ENCODE measurements around the gene CSPG4.
"Not testable (repeated sequence)": the region's sequence is repeated elsewhere in the genome, so short reads cannot be mapped to it uniquely, and the experiment has no call there.

CSPG4 gene

DNA sequence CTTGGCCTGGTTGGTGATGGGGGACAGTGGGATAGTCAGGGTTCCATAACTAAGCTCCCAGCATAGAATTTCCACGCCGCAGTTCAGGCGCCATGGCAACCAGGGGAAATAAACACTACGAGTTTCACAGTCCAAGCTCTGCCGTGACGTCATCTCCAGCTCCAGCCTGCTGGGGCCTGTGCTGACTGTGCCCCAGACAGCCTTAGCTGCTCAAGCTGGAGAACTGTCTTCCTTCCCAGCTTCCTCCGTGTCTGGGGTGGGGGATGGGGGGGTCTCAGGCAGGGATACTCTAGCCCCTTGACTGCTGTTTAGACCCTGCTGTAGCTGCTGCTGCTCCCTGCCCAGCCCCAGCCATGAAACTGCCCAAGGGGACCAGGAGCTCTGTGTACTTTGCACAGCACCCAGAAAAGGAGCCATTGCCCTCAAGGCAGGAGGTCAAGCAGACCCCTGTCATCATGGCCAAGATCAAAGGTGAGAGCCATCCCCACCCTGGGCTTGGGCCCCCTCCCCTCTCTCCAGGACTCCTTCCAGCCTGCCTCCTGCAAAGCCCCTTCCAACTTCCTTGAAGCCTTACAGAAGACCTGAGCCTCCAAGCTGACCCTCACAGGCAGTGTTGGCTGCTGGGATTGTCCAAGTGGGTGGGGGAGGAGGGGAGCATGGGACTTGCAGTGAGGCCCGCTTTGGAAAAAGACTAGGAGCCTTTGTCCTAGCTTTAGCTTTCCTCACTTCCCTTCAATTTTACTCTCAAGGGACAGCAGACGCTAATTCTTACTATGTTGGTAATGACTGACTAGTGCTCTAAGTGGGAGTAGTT is 11.4 kb upstream of the CSPG4 start:
- peak; percentile 21 for DNase-seq

- DNase-seq = peak; percentile 58
Measured at GRCh38 chr15:75723171-75723846, 10.7 kb upstream of the CSPG4 start.

DNA sequence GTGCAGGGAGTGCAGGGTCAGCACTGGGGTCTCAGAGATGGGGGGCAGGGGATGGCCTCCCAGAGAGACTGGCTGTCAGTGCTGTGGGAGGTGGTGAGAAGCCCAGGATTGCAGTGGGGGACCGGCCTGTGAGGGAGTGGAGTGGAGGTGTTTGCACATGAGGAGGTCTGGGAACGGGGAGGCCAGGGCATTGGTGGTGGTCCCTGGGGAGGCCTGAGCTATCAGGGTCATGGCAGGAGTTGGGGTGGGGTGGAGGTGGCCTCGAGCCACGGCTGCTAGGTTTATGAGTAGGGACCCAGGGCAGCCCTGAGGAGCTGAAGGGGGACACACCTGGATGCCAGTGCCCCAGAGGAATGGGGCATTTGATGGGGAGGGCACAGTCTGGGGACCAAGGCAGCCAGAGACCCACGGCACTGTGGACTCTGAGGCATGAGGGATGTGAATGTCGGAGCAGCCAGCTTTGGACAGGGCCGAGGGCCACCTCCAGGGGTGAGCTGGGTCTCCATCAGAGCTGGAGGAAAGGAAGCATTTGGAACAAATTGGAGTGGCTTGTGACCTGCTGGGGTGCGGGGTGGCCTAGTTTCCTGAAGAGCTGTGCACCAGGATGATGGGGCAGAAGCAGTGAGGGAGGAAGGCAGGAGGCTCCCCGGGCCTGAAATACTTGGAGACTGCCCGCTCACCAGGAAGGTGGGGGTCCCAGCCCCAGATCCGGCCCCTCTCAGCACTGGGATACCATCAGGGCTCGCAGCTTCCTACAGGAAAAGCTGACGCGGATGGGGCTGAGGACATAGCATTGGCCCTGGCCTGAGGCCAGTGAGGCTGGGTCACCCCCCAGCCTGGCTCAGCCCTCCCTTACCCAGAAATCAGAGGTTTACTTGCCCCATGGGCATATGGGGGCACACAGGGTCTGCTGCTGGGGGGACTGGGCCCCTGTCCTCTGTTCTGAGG is 9.5 kb upstream of the CSPG4 start:
- no peak for DNase-seq

DNA sequence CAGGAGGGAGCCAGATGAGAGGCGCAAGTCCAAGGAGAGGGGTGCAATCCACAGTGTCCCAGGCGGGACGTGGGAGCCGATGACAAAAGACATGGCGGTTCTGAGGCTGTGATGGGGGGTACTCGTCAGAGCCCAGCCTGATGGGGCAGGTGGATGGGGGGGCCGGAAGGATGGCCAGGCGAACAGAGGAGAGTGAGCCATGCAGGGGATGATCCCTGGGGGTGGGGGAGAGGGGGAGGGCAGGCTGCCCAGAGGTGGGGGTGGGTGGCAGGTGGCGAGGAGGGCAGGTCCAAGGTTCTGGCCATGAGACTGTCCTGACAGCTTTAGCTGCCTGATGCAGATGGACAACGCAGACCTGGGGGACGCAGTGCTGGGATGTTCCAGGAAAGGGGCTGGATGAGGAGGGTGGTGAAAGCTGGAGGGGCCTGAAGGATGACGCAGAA is 8.9 kb upstream of the CSPG4 start:
- DNase-seq = no peak

- peak; percentile 32 for DNase-seq
Measured at GRCh38 chr15:75720787-75721479, 8.3 kb upstream of the CSPG4 start.

DNA sequence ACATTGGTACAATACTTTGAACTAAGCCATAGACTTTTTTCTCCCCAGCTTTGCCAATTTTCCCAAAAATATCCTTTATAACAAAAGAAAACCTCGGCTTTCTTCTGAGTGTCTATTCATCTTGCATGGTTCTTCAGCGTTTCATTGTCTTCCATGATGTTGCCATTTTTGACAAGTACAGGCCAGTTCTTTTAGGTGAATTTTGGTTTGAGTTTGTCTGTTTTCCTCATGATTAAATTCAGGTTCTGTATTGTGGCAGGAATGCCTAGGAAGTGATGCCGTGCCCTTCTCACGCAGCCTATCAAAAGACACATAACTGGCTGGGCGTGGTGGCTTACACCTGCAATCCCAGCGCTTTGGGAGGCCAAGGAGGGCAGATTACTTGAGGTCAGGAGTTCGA is 7.6 kb upstream of the CSPG4 start:
- no peak for DNase-seq

GRCh38 chr15:75718328-75718727 is 5.7 kb upstream of the CSPG4 start:
- no peak for DNase-seq

DNA sequence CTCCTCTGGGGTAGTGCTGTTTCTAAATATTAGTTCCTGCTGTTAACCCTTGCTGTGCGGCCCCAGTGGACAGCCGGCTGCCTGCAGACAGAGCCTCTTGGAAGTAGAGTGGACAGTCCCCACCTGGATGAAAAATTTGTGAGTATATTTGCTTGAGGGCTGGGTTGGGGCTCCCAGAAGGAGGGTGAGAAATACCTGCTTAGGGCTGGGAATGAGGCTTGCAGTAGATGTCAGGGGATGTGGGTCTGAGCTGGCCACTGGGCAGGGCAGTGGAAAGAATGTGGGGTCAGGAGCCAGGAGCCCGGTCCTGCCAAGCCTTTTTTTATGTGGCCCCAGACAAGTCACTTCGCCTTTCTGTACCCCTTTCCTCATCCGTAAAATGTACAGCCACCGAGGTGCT is 4.4 kb upstream of the CSPG4 start:
- not testable (repeated sequence) for DNase-seq

DNA sequence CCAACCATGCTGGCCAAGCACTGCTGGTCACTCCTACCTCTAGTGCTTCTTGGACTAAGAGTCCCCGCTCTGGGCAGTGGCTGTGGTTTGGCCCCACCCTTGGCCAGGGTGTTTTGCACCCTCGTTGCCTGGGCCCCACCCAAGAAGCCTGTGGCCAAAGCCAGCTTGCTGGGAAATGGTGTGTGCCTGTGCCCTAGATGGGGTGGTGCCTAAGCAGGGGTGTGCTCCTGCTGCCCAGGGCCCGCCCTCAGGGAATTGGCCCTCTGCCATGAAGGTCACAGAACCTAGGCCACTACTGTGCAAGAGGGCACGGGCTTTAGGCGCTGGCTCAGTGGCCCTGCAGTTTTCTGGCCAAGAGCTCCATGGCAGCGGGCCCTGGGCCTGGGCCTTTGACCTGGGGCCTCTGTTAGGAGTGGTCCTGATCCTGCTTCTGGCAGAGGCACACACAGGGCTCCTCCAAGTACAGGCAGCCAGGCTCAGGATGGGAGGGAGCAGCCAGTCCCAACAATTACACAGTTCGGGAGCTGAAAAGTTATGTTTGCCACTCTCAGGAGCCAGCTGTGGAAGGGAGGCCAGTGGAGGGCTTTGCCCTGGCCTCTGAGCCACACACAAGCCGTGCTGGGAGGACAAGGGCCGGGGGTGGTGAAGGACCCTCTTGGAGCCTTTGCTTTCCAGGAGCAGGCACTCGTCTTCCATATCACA is 3.8 kb upstream of the CSPG4 start:
- DNase-seq = not testable (repeated sequence)

DNA sequence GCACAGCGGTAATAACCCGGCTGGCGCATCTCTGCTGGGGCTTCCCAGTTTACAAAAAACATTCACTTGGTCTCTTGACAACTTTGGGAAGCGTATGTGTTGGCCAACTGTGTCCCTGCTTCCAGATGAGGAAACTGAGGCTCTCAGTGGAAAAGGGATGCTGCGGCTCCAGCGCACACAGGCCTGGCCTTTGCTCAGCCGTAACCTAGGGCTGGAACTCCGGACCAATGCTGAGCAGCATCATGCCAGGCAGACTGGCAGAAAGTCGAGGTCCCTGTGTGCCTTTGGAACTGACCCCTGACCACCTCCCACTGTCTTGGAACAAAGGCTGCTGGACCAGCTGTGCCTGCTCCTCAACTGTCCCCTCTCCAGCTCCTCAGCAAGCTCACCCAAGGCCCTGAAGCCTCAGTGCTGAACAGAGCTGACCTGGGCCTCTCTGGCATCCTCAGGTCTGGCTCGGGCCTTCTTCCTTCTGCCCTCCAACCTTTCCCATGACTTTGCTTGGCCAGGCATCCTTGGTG is 2.7 kb upstream of the CSPG4 start:
- DNase-seq = not testable (repeated sequence)

DNA sequence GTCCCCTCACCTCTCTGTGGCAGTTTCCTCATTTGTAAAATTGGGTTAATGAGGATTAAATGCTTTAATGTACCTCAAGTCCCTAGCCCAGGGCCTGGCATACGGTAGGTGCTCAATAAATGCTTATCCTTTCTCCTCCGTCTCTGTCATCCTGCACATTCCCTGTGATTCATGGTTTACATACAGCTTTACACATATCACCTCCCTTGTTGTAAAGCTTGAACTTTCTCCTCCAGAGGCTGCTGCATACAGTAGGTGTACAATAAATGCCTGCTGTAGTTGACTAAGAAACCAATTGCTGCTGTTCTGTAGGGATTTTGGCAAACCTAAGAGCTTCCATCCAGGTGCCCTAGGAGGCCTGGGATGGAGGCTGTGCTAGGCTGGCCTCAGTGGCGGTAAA is 1.5 kb upstream of the CSPG4 start:
- DNase-seq = no peak

GRCh38 chr15:75713338-75713895 is 769 bp upstream of the CSPG4 start:
- DNase-seq = no peak

GRCh38 chr15:75711495-75711894 is 1.2 kb downstream of the CSPG4 start:
- DNase-seq = not testable (repeated sequence)

- DNase-seq = not testable (repeated sequence)
Measured at GRCh38 chr15:75710874-75711273, 1.8 kb downstream of the CSPG4 start.

DNA sequence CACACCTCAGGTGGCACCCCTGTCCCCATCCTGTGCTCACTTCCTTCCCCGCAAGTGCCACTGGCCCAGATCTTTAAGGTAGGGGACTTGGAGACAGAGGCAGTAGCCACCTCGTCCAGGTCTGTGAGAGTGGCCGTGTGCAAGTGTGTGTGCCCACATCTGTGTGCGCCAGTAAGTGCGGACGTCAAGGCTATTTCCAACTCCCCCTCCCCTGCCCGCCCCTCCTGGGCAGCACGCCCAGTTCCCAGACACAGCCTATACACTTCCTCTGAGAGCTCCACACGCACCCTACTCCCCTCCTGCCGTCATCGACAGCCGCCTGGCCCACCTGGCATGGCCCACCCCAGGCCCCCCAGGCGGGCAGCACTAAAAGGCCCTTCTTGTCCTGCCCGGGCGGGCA is 3.2 kb downstream of the CSPG4 start:
- not testable (repeated sequence) for DNase-seq

DNA sequence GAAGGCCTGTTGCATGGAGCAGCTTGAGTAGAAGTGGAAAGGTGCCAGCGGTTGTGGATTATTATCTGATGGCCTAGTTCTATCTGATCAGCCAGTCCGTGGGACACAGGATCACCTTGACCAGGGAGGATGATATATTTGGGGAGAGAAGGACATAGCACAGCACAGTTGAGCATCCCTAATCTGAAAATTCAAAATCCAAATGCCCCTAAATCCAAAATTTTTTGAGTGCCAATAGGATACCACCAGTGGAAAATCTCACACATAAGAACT is 6.0 kb downstream of the CSPG4 start:
- DNase-seq = no peak

- DNase-seq = no peak
Measured at GRCh38 chr15:75705854-75706681, 6.6 kb downstream of the CSPG4 start.

DNA sequence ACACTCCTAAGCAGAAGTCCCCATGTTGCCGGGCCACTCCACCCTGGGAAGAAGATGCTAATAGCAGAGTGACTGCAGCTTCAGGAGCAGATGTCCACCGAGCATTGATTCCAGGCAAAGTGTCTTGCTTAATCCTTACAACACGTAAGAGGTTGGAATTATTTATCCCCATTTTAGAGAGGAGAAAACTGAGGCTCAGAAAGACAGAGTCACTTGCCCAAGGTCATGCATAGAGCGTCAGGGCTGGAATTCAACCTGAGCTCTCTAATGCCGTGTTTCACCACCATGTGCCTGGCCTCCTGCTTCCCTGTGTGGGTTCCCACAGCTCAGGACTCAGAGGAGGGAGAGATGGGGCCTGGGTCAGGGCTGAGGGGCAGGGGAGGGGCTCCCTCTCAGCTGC is 7.3 kb downstream of the CSPG4 start:
- not testable (repeated sequence) for DNase-seq

- DNase-seq = no peak
Measured at GRCh38 chr15:75704618-75705017, 8.0 kb downstream of the CSPG4 start.

DNA sequence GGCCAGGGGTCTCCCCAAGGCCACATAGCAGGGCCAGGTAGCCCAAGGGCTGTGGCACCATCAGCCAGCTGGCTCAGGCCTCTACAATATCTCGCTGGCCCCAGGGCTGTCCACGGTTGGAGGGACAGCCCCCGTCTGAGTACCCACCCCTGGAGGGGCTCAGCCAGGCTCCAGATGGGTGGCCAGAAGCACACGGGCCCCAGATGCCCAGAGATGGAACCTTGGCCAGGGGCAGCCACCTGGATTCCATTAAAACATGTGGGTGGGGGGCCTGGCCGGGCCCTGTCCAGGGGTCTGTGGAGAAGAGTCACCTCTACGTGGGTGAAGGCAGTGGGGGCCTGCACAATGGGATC is 8.4 kb downstream of the CSPG4 start:
- no peak for DNase-seq

Data from NCI-H2029 treated with DMSO at 0.1 percent for 48 hours (cell line).